K562 (cell line): Measurements from ENCODE around the gene ARSI. TPM values are rescaled to one million over a fixed set of nuclear protein-coding genes. Genes with fewer than 3 reads are reported as not detected.

Source experiments
- ATAC-seq: fragments of 200-7000 bp; cut with Tn5 transposase; 3 replicates; pipeline ENCODE4 v1.9.1; 2020; ENCODE audit warnings: moderate library complexity
- BruUV-seq: library from RNA; stranded (reverse); fragments of 400-500 nt; replicated peaks from 2 replicates; lab custom pipeline; 2021; lab: Mats Ljungman, UMichigan
- CTCF ChIA-PET: fragments of 300-600 bp; formaldehyde crosslinking; extraction: SDS; loops from one replicate; lab custom pipeline; 2021; ENCODE audit warnings: low intra/inter-chr PET ratio; lab: Yijun Ruan, JAX
- POLR2A ChIA-PET: fragments of 300-600, 350-650 bp; sonication (Branson Sonifier 250); formaldehyde crosslinking; extraction: SDS; loops from one replicate; lab custom pipeline; 2021; ENCODE audit warnings: antibody characterized with exemption, inconsistent platforms; lab: Yijun Ruan, JAX
- DNase-seq, 4 experiments: peaks; one replicate each; pipeline versions ENCODE4 v3.0.0 to v3.0.0-alpha.2; 2011 to 2018; ENCODE audit warnings: low spot score in 3 of 4, mixed read lengths in 3 of 4; ENCODE audit errors: extremely low read depth in 1 of 4
- FAIRE-seq: peaks from 2 replicates; lab custom pipeline; 2011; peaks lifted over from hg19 to GRCh38; lab: Jason Lieb, UNC
- H2AFZ ChIP-seq: 2 replicates; pipeline ENCODE4 v1.6.0; 2011; ENCODE audit warnings: low read depth, low read length, control low read depth, inconsistent platforms
- H3K27ac ChIP-seq: fragments of 200-600 bp; 3 replicates; pipeline ENCODE4 v1.8.0; 2011; ENCODE audit warnings: low read depth, mild to moderate bottlenecking, control low read depth, inconsistent platforms, low read length, moderate library complexity, mixed read lengths; ENCODE audit errors: extremely low read depth
- H3K27me3 ChIP-seq, 2 experiments: fragments of 300-600 bp in 1 of 2; 2 replicates in 1 of 2; 3 replicates in 1 of 2; pipeline versions ENCODE4 v1.6.0 to v1.8.0; 2011; ENCODE audit warnings: inconsistent platforms in 2 of 2, low read length in 2 of 2, mild to moderate bottlenecking in 1 of 2, mixed read lengths in 1 of 2, moderate library complexity in 1 of 2; ENCODE audit not compliant: control insufficient read depth in 2 of 2, insufficient read depth in 2 of 2
- H3K36me3 ChIP-seq: fragments of 300-600 bp; 3 replicates; pipeline ENCODE4 v1.8.0; 2011; ENCODE audit warnings: mild to moderate bottlenecking, low read length, inconsistent platforms; ENCODE audit not compliant: control insufficient read depth, insufficient read depth
- H3K4me1 ChIP-seq, 2 experiments: fragments of 200-600 bp in 1 of 2; replicated peaks in 1 of 2; 2 replicates in 1 of 2; 3 replicates in 1 of 2; pipeline versions ENCODE4 v1.5.1 to v1.8.0; 2011; ENCODE audit warnings: inconsistent platforms in 2 of 2, low read length in 2 of 2, mild to moderate bottlenecking in 1 of 2, mixed read lengths in 1 of 2, moderate library complexity in 1 of 2; ENCODE audit not compliant: control insufficient read depth in 2 of 2, insufficient read depth in 2 of 2
- H3K4me2 ChIP-seq: 2 replicates; pipeline ENCODE4 v1.6.1; 2011; ENCODE audit warnings: low read length, control low read depth, inconsistent platforms, mixed read lengths; ENCODE audit not compliant: insufficient read depth
- H3K4me3 ChIP-seq: fragments of 200-600 bp; sonication (generic), shearing (Covaris generic); 2 replicates; pipeline ENCODE4 v1.5.1; 2016; ENCODE audit warnings: control low read depth, inconsistent platforms
- H3K79me2 ChIP-seq: fragments of 200-600 bp; 3 replicates; pipeline ENCODE4 v1.8.0; 2011; ENCODE audit warnings: low read length, inconsistent platforms; ENCODE audit not compliant: control insufficient read depth, insufficient read depth
- H3K9ac ChIP-seq, 2 experiments: 2 replicates each; pipeline versions ENCODE4 v1.6.0 to v1.6.1; 2011; ENCODE audit warnings: low read depth in 2 of 2, low read length in 2 of 2, control low read depth in 1 of 2, inconsistent platforms in 1 of 2, mild to moderate bottlenecking in 1 of 2, mixed read lengths in 1 of 2; ENCODE audit not compliant: insufficient read depth in 1 of 2
- H3K9me1 ChIP-seq: one replicate; pipeline ENCODE4 v1.6.0; 2011; ENCODE audit warnings: inconsistent platforms, mild to moderate bottlenecking, low read length, moderate library complexity; ENCODE audit not compliant: control insufficient read depth, insufficient read depth
- H3K9me3 ChIP-seq: replicated peaks from 2 replicates; pipeline ENCODE4 v1.5.1; 2011; ENCODE audit warnings: low read depth, low read length, inconsistent platforms; ENCODE audit not compliant: control insufficient read depth, insufficient read depth
- H4K20me1 ChIP-seq: replicated peaks from 2 replicates; pipeline ENCODE4 v1.6.1; 2011; ENCODE audit warnings: low read length, inconsistent platforms, mixed read lengths; ENCODE audit not compliant: control insufficient read depth, insufficient read depth
- CBX3 ChIP-seq, 2 experiments: IDR thresholded peaks; 1 replicate in 1 of 2; 2 replicates in 1 of 2; pipeline ENCODE4 v1.6.1; 2012; ENCODE audit warnings: inconsistent platforms in 2 of 2, low read length in 2 of 2, borderline replicate concordance in 1 of 2, control low read depth in 1 of 2
- CSDE1 ChIP-seq, 2 experiments: fragments of 450-650 bp; IDR thresholded peaks; 2 replicates each; pipeline ENCODE4 v1.6.1; 2016; ENCODE audit warnings: mild to moderate bottlenecking in 1 of 2
- CTBP1 ChIP-seq: fragments of 450-650 bp; IDR thresholded peaks from 2 replicates; pipeline ENCODE4 v1.6.1; 2016; ENCODE audit warnings: borderline replicate concordance
- ESRRA ChIP-seq: fragments of 450-650 bp; IDR thresholded peaks from 2 replicates; pipeline ENCODE4 v1.6.1; 2014; ENCODE audit warnings: low read depth, mild to moderate bottlenecking, moderate library complexity, borderline replicate concordance
- HLTF ChIP-seq: fragments of 450-650 bp; IDR thresholded peaks from 2 replicates; pipeline ENCODE4 v1.6.1; 2016
- KAT7 ChIP-seq: sonication (generic); formaldehyde crosslinking; IDR thresholded peaks from 2 replicates; pipeline ENCODE4 v1.8.0; 2022; ENCODE audit warnings: missing genetic modification reagents, mild to moderate bottlenecking, borderline replicate concordance
- LCOR ChIP-seq: sonication (generic); formaldehyde crosslinking; IDR thresholded peaks from 2 replicates; pipeline ENCODE4 v1.8.0; 2022; ENCODE audit warnings: mild to moderate bottlenecking, missing genetic modification reagents
- MYNN ChIP-seq, 2 experiments: sonication (generic); formaldehyde crosslinking in 1 of 2; IDR thresholded peaks; 2 replicates each; pipeline versions ENCODE4 v1.5.0 to v1.6.1; 2016 to 2020; ENCODE audit warnings: antibody characterized with exemption in 1 of 2, missing genetic modification reagents in 1 of 2
- NR2C2 ChIP-seq, 2 experiments: fragments of 200-800 bp in 1 of 2; sonication (Bioruptor generic) in 1 of 2; sonication (generic) in 1 of 2; formaldehyde crosslinking in 1 of 2; IDR thresholded peaks; 2 replicates each; pipeline versions ENCODE4 v1.6.1 to v1.8.0; 2016 to 2022; ENCODE audit warnings: mild to moderate bottlenecking in 1 of 2, missing compliant biosample characterization in 1 of 2, missing genetic modification characterization in 1 of 2, missing genetic modification reagents in 1 of 2
- RAD21 ChIP-seq, 2 experiments: fragments of 250-450 bp in 1 of 2; fragments of 450-650 bp in 1 of 2; sonication (Bioruptor Pico) in 1 of 2; formaldehyde crosslinking in 1 of 2; IDR thresholded peaks in 1 of 2; conservative IDR thresholded peaks in 1 of 2; 2 replicates each; pipeline versions ENCODE4 v1.4.0 to v1.8.0; 2020 to 2022; ENCODE audit warnings: mild to moderate bottlenecking in 2 of 2, moderate library complexity in 1 of 2
- RB1 ChIP-seq: fragments of 450-650 bp; IDR thresholded peaks from 2 replicates; pipeline ENCODE4 v1.6.1; 2017; ENCODE audit warnings: low read depth, mild to moderate bottlenecking
- RBFOX2 ChIP-seq: fragments of 200-400 bp; formaldehyde crosslinking; IDR thresholded peaks from 2 replicates; pipeline ENCODE4 v1.6.1; 2017; ENCODE audit warnings: low read depth, mild to moderate bottlenecking, low read length, moderate library complexity
- RBM14 ChIP-seq: fragments of 200-400 bp; formaldehyde crosslinking; IDR thresholded peaks from 2 replicates; pipeline ENCODE4 v1.6.1; 2018; ENCODE audit warnings: low read depth, mild to moderate bottlenecking, low read length, moderate library complexity, borderline replicate concordance; ENCODE audit not compliant: insufficient read depth
- SETDB1 ChIP-seq: IDR thresholded peaks from one replicate; pipeline ENCODE4 v1.6.1; 2012; ENCODE audit warnings: low read length, control low read depth, inconsistent platforms
- ZNF143 ChIP-seq: sonication (generic); formaldehyde crosslinking; IDR thresholded peaks from 2 replicates; pipeline ENCODE4 v1.9.0; 2022; ENCODE audit warnings: mild to moderate bottlenecking, missing genetic modification reagents
- ZSCAN32 ChIP-seq: fragments of 450-650 bp; formaldehyde crosslinking; IDR thresholded peaks from 2 replicates; pipeline ENCODE4 v1.4.0; 2020; ENCODE audit warnings: mild to moderate bottlenecking, moderate library complexity
- WGBS: fragments of 100-300 bp; shearing (Covaris generic); methylation state at CpG from one replicate; pipeline ENCODE4 v1.1.6; 2016; ENCODE audit warnings: low coverage, mixed read lengths; ENCODE audit not compliant: insufficient coverage; ENCODE audit errors: missing lambda C conversion rate; 5-methylcytosine and 5-hydroxymethylcytosine counted together
- in situ Hi-C: fragments of 300-500 bp; cut with MboI; formaldehyde crosslinking; loops from 4 replicates; pipeline ENCODE4 v1.15.0; 2018; ENCODE audit warnings: inconsistent platforms, mixed read lengths
- intact Hi-C: fragments of 100-400 bp; cut with micrococcal nuclease; formaldehyde crosslinking; loops from 2 replicates; pipeline ENCODE4 v1.14.2; 2022
- polyA plus RNA-seq, 8 experiments: library from polyadenylated mRNA; depleted of rRNA in 4 of 8; stranded (reverse) in 5 of 8; unstranded in 3 of 8; fragments of >200 nt; fragmentation: Nextera tagmentation in 2 of 8; fragmentation: Illumina TruSeq in 1 of 8; extraction: Ambion mirVana in 2 of 8; extraction: Trizol in 1 of 8; gene quantifications; 2 replicates each; pipeline versions ENCODE4 v1.2.1 to v1.2.3, GENCODE V29; 2011 to 2014; ENCODE audit warnings: inconsistent platforms in 1 of 8, missing spikeins in 1 of 8
- total RNA-seq, 7 experiments: library from RNA; depleted of rRNA in 6 of 7; stranded (reverse); fragments of >200 nt in 6 of 7; fragmentation: Illumina TruSeq in 2 of 7; extraction: Trizol in 2 of 7; gene quantifications; 2 replicates each; pipeline versions ENCODE4 v1.2.1 to v1.2.3, GENCODE V29; 2011 to 2021; ENCODE audit warnings: low replicate concordance in 1 of 7
- TF ChIP-seq, protein P1 (sequence below): conservative IDR thresholded peaks from 2 replicates; pipeline ENCODE4 v1.6.1; 2011; ENCODE audit warnings: low read depth, mild to moderate bottlenecking, low read length; ENCODE audit not compliant: control insufficient read depth
- TF ChIP-seq, protein P2 (sequence below): sonication (generic); formaldehyde crosslinking; IDR thresholded peaks from 2 replicates; pipeline ENCODE4 v1.8.1; 2023; ENCODE audit warnings: mild to moderate bottlenecking, missing genetic modification reagents

ARSI gene
- total and polyA plus RNA-seq, 9 of the 15 experiments (the other 6 are each of a cell fraction or from before 2014, with no cell fraction given): 0.04 to 0.07 TPM; not detected in 7

DNA sequence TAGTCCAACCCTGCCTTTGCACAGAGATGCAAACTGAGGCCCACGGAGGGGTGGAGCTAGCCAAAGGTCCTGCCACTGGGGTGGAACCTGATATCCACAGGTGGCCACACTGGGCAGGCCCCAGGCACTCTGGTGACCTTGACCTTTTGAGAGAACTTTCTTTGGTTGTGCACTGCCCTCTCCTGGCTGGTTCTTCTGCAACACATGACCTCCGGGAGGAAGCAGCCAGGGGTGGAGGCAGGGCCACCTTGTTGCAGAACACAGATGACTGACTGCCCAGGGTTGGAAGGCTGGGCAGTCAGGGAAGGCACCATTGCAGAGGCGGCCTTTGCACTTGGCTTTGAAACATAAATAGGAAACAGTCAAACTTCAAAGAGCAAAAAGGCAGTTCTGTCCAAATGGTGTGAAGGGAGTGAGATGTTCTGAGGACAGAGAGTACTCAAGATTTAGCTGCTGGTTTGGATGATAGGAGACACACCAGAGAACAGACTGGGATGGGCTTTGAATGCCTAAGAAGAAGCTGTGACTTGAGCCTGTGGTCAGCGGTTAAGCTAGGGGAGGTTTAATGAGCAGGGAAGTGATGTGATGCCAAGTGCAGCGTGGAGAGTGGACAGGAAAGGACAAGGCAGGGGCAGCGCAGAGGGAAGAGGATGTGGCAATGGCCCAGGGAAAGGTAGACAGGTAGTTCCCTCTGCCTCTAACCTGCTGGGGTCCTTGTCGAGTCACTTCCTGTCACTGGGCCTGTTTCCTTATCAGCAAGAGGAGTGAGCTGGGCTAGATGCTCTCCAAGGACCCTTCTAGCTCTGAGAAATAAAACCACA is 48.0 kb upstream of the ARSI start:
- no peak overlapping the region for H2AFZ ChIP-seq
- ChIA-PET CTCF (interaction anchor here (0.9 to 2.7 kb wide), 6 partner anchors 78 to 221 kb away, joined by 3 to 17 read pairs (median 4); no protein-coding TSS in a partner anchor), POLR2A (interaction anchor here (0.9 kb wide), 1 partner anchor 96 kb away, joined by 3 read pairs; no protein-coding TSS in a partner anchor)
- no peak for TF ChIP-seq CSDE1 (IDR thresholded peaks at IDR 0.05)
- no peak for TF ChIP-seq HLTF
- TF ChIP-seq, protein P1, sequence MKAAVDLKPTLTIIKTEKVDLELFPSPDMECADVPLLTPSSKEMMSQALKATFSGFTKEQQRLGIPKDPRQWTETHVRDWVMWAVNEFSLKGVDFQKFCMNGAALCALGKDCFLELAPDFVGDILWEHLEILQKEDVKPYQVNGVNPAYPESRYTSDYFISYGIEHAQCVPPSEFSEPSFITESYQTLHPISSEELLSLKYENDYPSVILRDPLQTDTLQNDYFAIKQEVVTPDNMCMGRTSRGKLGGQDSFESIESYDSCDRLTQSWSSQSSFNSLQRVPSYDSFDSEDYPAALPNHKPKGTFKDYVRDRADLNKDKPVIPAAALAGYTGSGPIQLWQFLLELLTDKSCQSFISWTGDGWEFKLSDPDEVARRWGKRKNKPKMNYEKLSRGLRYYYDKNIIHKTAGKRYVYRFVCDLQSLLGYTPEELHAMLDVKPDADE: 0 out of 2 replicates have a peak, but pooled peaks have one; percentile 31
- TF ChIP-seq CBX3 (IDR thresholded peaks at IDR 0.05; ENCODE audit: borderline replicate concordance in 1 of 2, low read length in 2 of 2): no peak
- peak; percentile 72; the same call in 1 of the 2 replicates for TF ChIP-seq RB1
- peak; percentile 99 for TF ChIP-seq ESRRA
- TF ChIP-seq RAD21 (CRISPR knock-in tag; conservative IDR thresholded peaks at IDR 0.05 in 1 of 2, IDR thresholded peaks at IDR 0.05 in 1 of 2): peak; percentile 94 to 96
- no peak for TF ChIP-seq RBFOX2
- TF ChIP-seq RBM14: no peak
- 0 out of 2 replicates have a peak, but pooled peaks have one; percentile 20 for TF ChIP-seq MYNN (IDR thresholded peaks at IDR 0.05)
- no peak for TF ChIP-seq MYNN (CRISPR knock-in tag; IDR thresholded peaks at IDR 0.05)
- TF ChIP-seq NR2C2 (CRISPR knock-in tag; IDR thresholded peaks at IDR 0.05): no peak
- TF ChIP-seq NR2C2 (tag; IDR thresholded peaks at IDR 0.05): peak; percentile 90
- TF ChIP-seq SETDB1: no peak
- TF ChIP-seq CTBP1: peak; percentile 71; the same call in 1 of the 2 replicates
- TF ChIP-seq ZNF143 (CRISPR knock-in tag): no peak
- TF ChIP-seq, protein P2, sequence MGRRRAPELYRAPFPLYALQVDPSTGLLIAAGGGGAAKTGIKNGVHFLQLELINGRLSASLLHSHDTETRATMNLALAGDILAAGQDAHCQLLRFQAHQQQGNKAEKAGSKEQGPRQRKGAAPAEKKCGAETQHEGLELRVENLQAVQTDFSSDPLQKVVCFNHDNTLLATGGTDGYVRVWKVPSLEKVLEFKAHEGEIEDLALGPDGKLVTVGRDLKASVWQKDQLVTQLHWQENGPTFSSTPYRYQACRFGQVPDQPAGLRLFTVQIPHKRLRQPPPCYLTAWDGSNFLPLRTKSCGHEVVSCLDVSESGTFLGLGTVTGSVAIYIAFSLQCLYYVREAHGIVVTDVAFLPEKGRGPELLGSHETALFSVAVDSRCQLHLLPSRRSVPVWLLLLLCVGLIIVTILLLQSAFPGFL (CRISPR knock-in tag): 0 out of 2 replicates have a peak, but pooled peaks have one; percentile 43
- TF ChIP-seq ZSCAN32 (CRISPR knock-in tag): no peak
- 0 out of 2 replicates have a peak, but pooled peaks have one; percentile 40 for TF ChIP-seq LCOR (CRISPR knock-in tag)
- TF ChIP-seq KAT7 (CRISPR knock-in tag): 0 out of 2 replicates have a peak, but pooled peaks have one; percentile 33

More for the DNA sequence above, 48.0 kb upstream of the ARSI start:
- no TSS peak for BruUV-seq
- Histone ChIP-seq H3K4me2 (no peak overlapping the region), H3K27me3 (peaks cover 9 to 18% of the 10 kb centered on the region in 2 experiments; a peak in 4 of 5 replicates), H3K4me1 (no peaks in the 10 kb centered on the region; a peak in 1 of 5 replicates), H3K79me2 (no peaks in the 10 kb centered on the region), H3K27ac (no peak overlapping the region), H3K9ac (no peak overlapping the region), H3K9me1 (no peaks in the 10 kb centered on the region), H3K4me3 (no peak overlapping the region), H4K20me1 (0 out of 2 replicates have a peak, but pooled peaks cover 5% of the 10 kb centered on the region), H3K36me3 (no peaks in the 10 kb centered on the region), H3K9me3 (no peaks in the 10 kb centered on the region)
- peak; percentile 99 for ATAC-seq
- WGBS: 28% methylated on average over 7 of the region's 7 CpGs
- intact Hi-C loops: loop anchor here (1.0 to 10.0 kb wide), 5 partner anchors 78 to 326 kb away; no protein-coding TSS in a partner anchor
- peak; percentile 80 to 84 (median 82) for DNase-seq
- in situ Hi-C loops: no loop called here
- peak; percentile 97 for FAIRE-seq
